ENCODE results near the gene ZKSCAN1.

DNA sequence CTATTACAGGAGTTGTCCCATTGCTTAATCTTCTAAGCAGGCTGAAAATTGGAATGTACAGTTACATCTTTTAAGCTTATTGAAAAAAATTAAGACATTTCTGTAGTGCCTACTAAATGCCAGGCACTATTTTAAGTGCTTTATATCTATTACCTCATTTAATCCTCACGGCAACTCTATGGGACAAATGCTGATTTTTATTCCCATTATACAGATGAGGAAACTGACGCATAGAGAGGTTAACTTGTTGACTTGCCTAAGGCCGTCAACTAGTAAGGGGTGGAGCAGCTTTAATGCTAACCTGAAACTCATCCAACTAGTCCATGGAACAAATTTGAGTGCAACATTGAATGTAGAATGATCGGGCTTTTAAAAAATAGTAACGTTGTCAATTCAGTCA lies 2.5 kb downstream of the ZKSCAN1 start:
- TF ChIP-seq, protein P1, sequence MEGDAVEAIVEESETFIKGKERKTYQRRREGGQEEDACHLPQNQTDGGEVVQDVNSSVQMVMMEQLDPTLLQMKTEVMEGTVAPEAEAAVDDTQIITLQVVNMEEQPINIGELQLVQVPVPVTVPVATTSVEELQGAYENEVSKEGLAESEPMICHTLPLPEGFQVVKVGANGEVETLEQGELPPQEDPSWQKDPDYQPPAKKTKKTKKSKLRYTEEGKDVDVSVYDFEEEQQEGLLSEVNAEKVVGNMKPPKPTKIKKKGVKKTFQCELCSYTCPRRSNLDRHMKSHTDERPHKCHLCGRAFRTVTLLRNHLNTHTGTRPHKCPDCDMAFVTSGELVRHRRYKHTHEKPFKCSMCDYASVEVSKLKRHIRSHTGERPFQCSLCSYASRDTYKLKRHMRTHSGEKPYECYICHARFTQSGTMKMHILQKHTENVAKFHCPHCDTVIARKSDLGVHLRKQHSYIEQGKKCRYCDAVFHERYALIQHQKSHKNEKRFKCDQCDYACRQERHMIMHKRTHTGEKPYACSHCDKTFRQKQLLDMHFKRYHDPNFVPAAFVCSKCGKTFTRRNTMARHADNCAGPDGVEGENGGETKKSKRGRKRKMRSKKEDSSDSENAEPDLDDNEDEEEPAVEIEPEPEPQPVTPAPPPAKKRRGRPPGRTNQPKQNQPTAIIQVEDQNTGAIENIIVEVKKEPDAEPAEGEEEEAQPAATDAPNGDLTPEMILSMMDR (IDR thresholded peaks at IDR 0.05; ENCODE audit: low read depth, low read length, poor library complexity, severe bottlenecking), result no peak
- TF ChIP-seq EZH2phosphoT487 (IDR thresholded peaks at IDR 0.05; ENCODE audit: borderline replicate concordance, low read length), result no peak
